Small intestine (tissue), 7 donors: ENCODE measurements around the gene TRMT5. TPM values are rescaled to one million over a fixed set of nuclear protein-coding genes. Genes with fewer than 3 reads are reported as not detected.

Experiments used
- DNase-seq, 2 donors: peaks; one replicate each; pipeline versions ENCODE4 v3.0.0 to v3.0.0-alpha.2; 2013
- FAIRE-seq: peaks from 2 replicates; lab custom pipeline; 2012; peaks lifted over from hg19 to GRCh38; lab: Jason Lieb, UNC
- H3K27ac ChIP-seq, 3 donors: one replicate each; pipeline ENCODE4 v1.5.1; 2013; ENCODE audit warnings: low read length in 2 of 3, mild to moderate bottlenecking in 2 of 3, control low read depth in 1 of 3, inconsistent platforms in 1 of 3, low read depth in 1 of 3, moderate library complexity in 1 of 3
- H3K27me3 ChIP-seq, 3 donors: one replicate each; pipeline ENCODE4 v1.6.1; 2013; ENCODE audit warnings: low read length in 3 of 3, inconsistent platforms in 1 of 3; ENCODE audit not compliant: control insufficient read depth in 3 of 3, insufficient read depth in 3 of 3
- H3K36me3 ChIP-seq, 3 donors: one replicate each; pipeline ENCODE4 v1.6.1; 2013; ENCODE audit warnings: low read length in 3 of 3, inconsistent platforms in 1 of 3, low read depth in 1 of 3, mild to moderate bottlenecking in 1 of 3, moderate library complexity in 1 of 3; ENCODE audit not compliant: control insufficient read depth in 3 of 3, insufficient read depth in 2 of 3
- H3K4me1 ChIP-seq, 3 donors: one replicate each; pipeline ENCODE4 v1.6.1; 2013; ENCODE audit warnings: low read length in 2 of 3, inconsistent platforms in 1 of 3, low read depth in 1 of 3, mild to moderate bottlenecking in 1 of 3, moderate library complexity in 1 of 3; ENCODE audit not compliant: control insufficient read depth in 3 of 3, insufficient read depth in 2 of 3
- H3K4me3 ChIP-seq, 3 donors: one replicate each; pipeline ENCODE4 v1.5.1; 2013; ENCODE audit warnings: low read length in 3 of 3, control low read depth in 1 of 3, inconsistent platforms in 1 of 3, low read depth in 1 of 3, mild to moderate bottlenecking in 1 of 3, moderate library complexity in 1 of 3
- H3K9me3 ChIP-seq, 2 donors: one replicate each; pipeline ENCODE4 v1.6.1; 2013; ENCODE audit warnings: low read depth in 1 of 2, low read length in 1 of 2; ENCODE audit not compliant: control insufficient read depth in 2 of 2, insufficient read depth in 1 of 2
- WGBS, 3 donors: extraction: QIAGEN DNeasy Blood & Tissue Kit; methylation state at CpG; one replicate each; pipeline ENCODE4 v1.1.7; 2013; 5-methylcytosine and 5-hydroxymethylcytosine counted together
- polyA plus RNA-seq, 4 donors: library from polyadenylated mRNA; stranded (reverse) in 3 of 4; unstranded in 1 of 4; fragments of 200-250 nt in 3 of 4; fragments of 120-200 nt in 1 of 4; gene quantifications; one replicate each; pipeline versions ENCODE4 v1.2.1 to v1.2.3, GENCODE V29; 2013
- donor health status: healthy with polysubstance abuse.
- donor health status: control.
- donor health status: control.
- donor health status: Bipolar disorder and iron deficiency.
- donor health status: healthy.

Gene TRMT5
- polyA plus RNA-seq, 4 donors: 2.4 to 12.3 (median 3.9) TPM

DNA sequence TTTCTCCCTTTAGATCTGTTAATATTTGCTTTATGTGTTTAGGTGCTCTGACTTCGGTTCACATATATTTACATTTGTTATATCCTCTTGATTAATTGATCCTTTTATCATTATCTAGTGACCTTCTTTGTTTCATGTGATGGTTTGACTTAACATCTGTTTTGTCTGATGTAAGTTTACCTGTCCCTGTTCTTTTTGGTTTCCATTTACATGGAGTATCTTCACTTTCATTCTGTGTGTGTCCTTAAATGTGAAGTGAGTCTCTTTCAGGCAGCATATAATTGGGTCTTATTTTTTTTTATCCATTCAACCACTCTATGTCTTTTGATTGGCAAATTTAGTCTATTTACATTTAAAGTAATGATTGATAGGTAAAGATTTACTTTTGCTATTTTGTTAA is 24.2 kb downstream of the TRMT5 start:
- H3K36me3 ChIP-seq: peaks cover 0 to 4% (median 0%) of the 10 kb centered on the region in 3 donors
- no peak overlapping the region for H3K27ac ChIP-seq
- H3K4me3 ChIP-seq: no peak overlapping the region
- H3K27me3 ChIP-seq: no peaks in the 10 kb centered on the region
- no peak for FAIRE-seq
- peaks cover 0 to 20% of the 10 kb centered on the region in 2 donors for H3K9me3 ChIP-seq
- DNase-seq: no peak
- 78 to 89% (median 89%) methylated on average over 1 of the region's 1 CpG for WGBS, 3 donors
- H3K4me1 ChIP-seq: no peaks in the 10 kb centered on the region

- Histone ChIP-seq H3K4me1 (no peaks in the 10 kb centered on the region), H3K36me3 (peaks cover 0 to 4% (median 0%) of the 10 kb centered on the region in 3 donors), H3K27me3 (no peaks in the 10 kb centered on the region), H3K4me3 (no peak overlapping the region), H3K27ac (no peak overlapping the region), H3K9me3 (peaks cover 0 to 20% of the 10 kb centered on the region in 2 donors)
- WGBS, 3 donors: 81 to 92% (median 82%) methylated on average over 4 of the region's 4 CpGs
- FAIRE-seq: no peak
- no peak for DNase-seq
Measured at GRCh38 chr14:60956202-60956601, 24.7 kb downstream of the TRMT5 start.

- no peak for FAIRE-seq
Measured at GRCh38 chr14:60951776-60952435, 29.0 kb downstream of the TRMT5 start.

DNA sequence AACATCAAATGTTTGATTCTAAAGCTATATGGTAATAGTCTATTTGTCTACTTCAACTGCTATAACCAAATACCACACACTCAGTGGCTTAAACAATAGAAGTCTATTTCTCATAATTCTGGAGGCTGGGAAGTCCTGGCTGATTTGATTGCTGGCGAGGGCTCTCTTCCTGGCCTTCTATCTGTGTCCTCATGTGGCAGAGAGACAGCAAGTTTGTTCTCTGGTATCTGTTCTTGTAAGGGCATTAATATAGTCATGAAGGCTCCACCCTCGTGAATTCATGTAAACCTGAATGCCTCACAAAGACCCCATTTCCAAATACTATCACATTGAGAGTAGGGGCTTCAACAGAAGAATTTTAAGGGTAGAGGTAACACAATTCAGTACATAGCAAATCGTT is 34.1 kb downstream of the TRMT5 start:
- no peaks in the 10 kb centered on the region for H3K36me3 ChIP-seq
- FAIRE-seq: no peak
- H3K27me3 ChIP-seq: no peaks in the 10 kb centered on the region
- H3K4me3 ChIP-seq: no peak overlapping the region
- 89 to 95% (median 93%) methylated on average over 3 of the region's 3 CpGs for WGBS, 3 donors
- H3K27ac ChIP-seq: no peak overlapping the region
- no peaks in the 10 kb centered on the region for H3K9me3 ChIP-seq
- no peaks in the 10 kb centered on the region for H3K4me1 ChIP-seq
- DNase-seq: no peak

More at GRCh38 chr14:60951776-60952435, 29.0 kb downstream of the TRMT5 start:
- no peak overlapping the region for H3K27ac ChIP-seq
- H3K9me3 ChIP-seq: peaks cover 0 to 2% of the 10 kb centered on the region in 2 donors
- WGBS, 3 donors: 60 to 64% (median 63%) methylated on average over 3 of the region's 3 CpGs
- no peak for DNase-seq
- no peaks in the 10 kb centered on the region for H3K4me1 ChIP-seq
- H3K27me3 ChIP-seq: no peaks in the 10 kb centered on the region
- no peaks in the 10 kb centered on the region for H3K36me3 ChIP-seq
- no peak overlapping the region for H3K4me3 ChIP-seq

- Histone ChIP-seq H3K27me3 (no peaks in the 10 kb centered on the region), H3K36me3 (no peaks in the 10 kb centered on the region), H3K9me3 (no peaks in the 10 kb centered on the region), H3K27ac (no peak overlapping the region), H3K4me1 (no peaks in the 10 kb centered on the region), H3K4me3 (no peak overlapping the region)
- 70 to 87% (median 78%) methylated on average over 1 of the region's 1 CpG for WGBS, 3 donors
- no peak for FAIRE-seq
- DNase-seq: no peak
Measured at GRCh38 chr14:60945984-60946383, 34.9 kb downstream of the TRMT5 start.

GRCh38 chr14:60944204-60944603 is 36.7 kb downstream of the TRMT5 start:
- Histone ChIP-seq H3K36me3 (no peaks in the 10 kb centered on the region), H3K4me3 (no peak overlapping the region), H3K27ac (no peak overlapping the region), H3K9me3 (no peaks in the 10 kb centered on the region), H3K27me3 (no peaks in the 10 kb centered on the region), H3K4me1 (no peaks in the 10 kb centered on the region)
- no peak for FAIRE-seq
- no peak for DNase-seq
- WGBS, 3 donors: 30 to 48% (median 34%) methylated on average over 4 of the region's 4 CpGs

DNA sequence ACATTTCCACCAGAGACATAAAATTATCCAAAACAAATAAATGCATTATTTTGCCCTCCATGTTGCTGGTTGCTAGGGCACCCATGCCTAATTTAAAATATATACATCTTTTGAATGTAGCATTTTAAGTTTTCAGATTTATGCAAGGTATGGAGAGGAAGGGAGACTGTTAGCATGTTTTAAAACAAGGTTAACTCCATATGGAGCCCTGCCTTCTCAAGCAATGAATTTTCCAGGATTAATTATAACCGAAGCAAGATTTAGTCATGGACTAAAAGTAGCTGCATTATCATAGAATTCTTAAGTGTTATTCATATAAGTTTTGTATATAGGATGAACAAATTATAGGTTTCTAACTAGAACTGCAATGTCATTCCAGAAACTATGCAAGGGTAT is 37.2 kb downstream of the TRMT5 start:
- no peaks in the 10 kb centered on the region for H3K27me3 ChIP-seq
- H3K4me1 ChIP-seq: no peaks in the 10 kb centered on the region
- no peak overlapping the region for H3K27ac ChIP-seq
- H3K4me3 ChIP-seq: no peak overlapping the region
- FAIRE-seq (no peak), DNase-seq (no peak)
- WGBS, 3 donors: 79 to 94% (median 92%) methylated on average over 1 of the region's 1 CpG
- no peaks in the 10 kb centered on the region for H3K9me3 ChIP-seq
- H3K36me3 ChIP-seq: no peaks in the 10 kb centered on the region

- Histone ChIP-seq H3K4me3 (no peak overlapping the region), H3K27me3 (no peaks in the 10 kb centered on the region), H3K36me3 (peaks cover 0 to 4% (median 0%) of the 10 kb centered on the region in 3 donors), H3K27ac (no peak overlapping the region), H3K9me3 (peaks cover 0 to 2% of the 10 kb centered on the region in 2 donors), H3K4me1 (no peaks in the 10 kb centered on the region)
- no peak for FAIRE-seq
- DNase-seq: no peak
Measured at GRCh38 chr14:60935319-60935718, 45.6 kb downstream of the TRMT5 start.
